Measurements from ENCODE around the gene CCDC190.
"Not testable (repeated sequence)": the region's sequence is repeated elsewhere in the genome, so short reads cannot be mapped to it uniquely, and the experiment has no call there.

Gene CCDC190

GRCh38 chr1:162832470-162832869 lies 28.5 kb downstream of the CCDC190 start:
- DNase-seq (ENCODE audit: low read depth): no peak

- DNase-seq (ENCODE audit: low read depth): no peak
Observed at GRCh38 chr1:162829268-162829667, 31.7 kb downstream of the CCDC190 start.

- DNase-seq (ENCODE audit: low read depth): no peak
Observed at GRCh38 chr1:162823771-162824525, 37.0 kb downstream of the CCDC190 start.

GRCh38 chr1:162823231-162823630 lies 37.7 kb downstream of the CCDC190 start:
- no peak for DNase-seq (ENCODE audit: low read depth)

GRCh38 chr1:162822391-162823200 lies 38.4 kb downstream of the CCDC190 start:
- no peak for DNase-seq (ENCODE audit: low read depth)

GRCh38 chr1:162818666-162819065 lies 42.3 kb downstream of the CCDC190 start:
- not testable (repeated sequence) for DNase-seq (ENCODE audit: low read depth)

- DNase-seq (ENCODE audit: low read depth): not testable (repeated sequence)
Observed at GRCh38 chr1:162818136-162818535, 42.8 kb downstream of the CCDC190 start.

- not testable (repeated sequence) for DNase-seq (ENCODE audit: low read depth)
Observed at GRCh38 chr1:162812357-162812756, 48.6 kb downstream of the CCDC190 start.

- DNase-seq (ENCODE audit: low read depth): not testable (repeated sequence)
Observed at GRCh38 chr1:162807503-162807902, 53.5 kb downstream of the CCDC190 start.
